ENCODE results near the gene LYRM9. TPM values are rescaled to one million over a fixed set of nuclear protein-coding genes. Genes with fewer than 3 reads are reported as not detected.
"Not testable (repeated sequence)": the region's sequence is repeated elsewhere in the genome, so short reads cannot be mapped to it uniquely, and the experiment has no call there.

The LYRM9 gene
- 26.5 TPM for polyA plus RNA-seq (ENCODE audit: insufficient read length)
- long read RNA-seq, donor 1, transcript LYRM9-201 (4 exons, 501 nt) = major isoform, 10 of 16 reads
- long read RNA-seq, donor 1, transcript LYRM9-207 (1 exons, 2,824 nt) = minor isoform, 5 of 16 reads
- long read RNA-seq, donor 1, partial matches to known transcripts = 0 of 16 reads
- long read RNA-seq, donor 1, other reads (novel, unspliced or antisense) = 0 of 16 reads
- long read RNA-seq, donor 2, partial matches to known transcripts = 8 of 14 reads
- long read RNA-seq, donor 2, other reads (novel, unspliced or antisense) = 0 of 14 reads
- long read RNA-seq, donor 3, transcript LYRM9-201 (4 exons, 501 nt) = major isoform, 5 of 5 reads
- long read RNA-seq, donor 3, partial matches to known transcripts = 0 of 5 reads
- long read RNA-seq, donor 3, other reads (novel, unspliced or antisense) = 0 of 5 reads
- long read RNA-seq, donor 4, partial matches to known transcripts = 0 of 1 reads
- long read RNA-seq, donor 4, other reads (novel, unspliced or antisense) = 0 of 1 reads
- long read RNA-seq, donor 5, transcript LYRM9-201 (4 exons, 501 nt) = major isoform, 7 of 14 reads
- long read RNA-seq, donor 5, partial matches to known transcripts = 5 of 14 reads
- long read RNA-seq, donor 5, other reads (novel, unspliced or antisense) = 0 of 14 reads
- long read RNA-seq, donor 6, transcript LYRM9-201 (4 exons, 501 nt) = major isoform, 7 of 11 reads
- long read RNA-seq, donor 6, partial matches to known transcripts = 0 of 11 reads
- long read RNA-seq, donor 6, other reads (novel, unspliced or antisense) = 0 of 11 reads
- long read RNA-seq, donor 7, transcript LYRM9-201 (4 exons, 501 nt) = major isoform, 10 of 20 reads
- long read RNA-seq, donor 7, partial matches to known transcripts = 6 of 20 reads
- long read RNA-seq, donor 7, other reads (novel, unspliced or antisense) = 0 of 20 reads
- long read RNA-seq, donor 8, partial matches to known transcripts = 11 of 13 reads
- long read RNA-seq, donor 8, other reads (novel, unspliced or antisense) = 0 of 13 reads

DNA sequence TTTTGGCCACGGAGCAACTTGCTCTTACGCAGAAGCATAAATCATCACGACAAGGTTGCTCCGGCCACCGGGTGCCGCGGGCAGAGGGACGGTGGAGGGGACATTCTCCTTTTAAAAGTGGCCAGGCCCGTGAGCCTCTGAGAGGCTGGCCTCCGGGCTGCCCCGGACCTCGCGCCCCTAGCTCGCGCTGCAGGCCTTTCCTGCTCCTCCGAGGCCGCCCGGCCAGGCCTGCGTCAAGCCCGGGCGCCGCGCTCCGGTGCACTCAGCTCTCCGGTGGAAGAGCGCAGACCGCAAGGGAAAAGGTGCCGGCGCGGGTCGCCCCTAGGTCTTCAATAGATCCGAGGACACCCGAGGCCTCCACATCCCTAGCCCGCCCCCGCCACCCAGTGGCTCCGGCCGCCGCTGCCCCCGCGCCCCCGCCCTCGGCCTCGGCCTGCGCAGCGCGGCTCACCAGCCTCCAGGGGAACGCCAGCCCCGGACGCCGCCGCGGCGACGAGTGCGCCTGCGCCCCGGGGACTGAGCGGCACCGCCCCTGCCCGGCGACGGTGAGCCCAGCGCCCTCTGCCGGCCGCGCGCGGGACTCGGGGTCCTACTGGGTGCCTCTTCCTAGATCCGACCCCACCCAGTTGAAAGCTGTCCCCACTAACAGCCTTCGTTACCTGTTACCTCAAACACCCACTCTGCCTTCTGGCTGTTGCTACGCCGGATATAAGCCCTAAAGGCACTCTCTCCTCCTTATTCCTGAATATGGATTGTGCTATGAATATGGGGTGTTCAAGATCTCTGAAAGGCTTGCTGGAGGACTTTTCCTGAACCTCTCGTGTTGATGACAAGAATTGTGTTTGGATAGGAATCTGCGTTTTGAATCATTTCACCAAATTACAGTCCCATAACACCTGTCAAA lies at the start of gene LYRM9:
Gene LYRM9, minus strand, starts transcription at position 500 of the 904 bp plus-strand sequence. CDS start 10,671 bp downstream, outside the sequence.
- DNase-seq = peak; percentile 83

DNA sequence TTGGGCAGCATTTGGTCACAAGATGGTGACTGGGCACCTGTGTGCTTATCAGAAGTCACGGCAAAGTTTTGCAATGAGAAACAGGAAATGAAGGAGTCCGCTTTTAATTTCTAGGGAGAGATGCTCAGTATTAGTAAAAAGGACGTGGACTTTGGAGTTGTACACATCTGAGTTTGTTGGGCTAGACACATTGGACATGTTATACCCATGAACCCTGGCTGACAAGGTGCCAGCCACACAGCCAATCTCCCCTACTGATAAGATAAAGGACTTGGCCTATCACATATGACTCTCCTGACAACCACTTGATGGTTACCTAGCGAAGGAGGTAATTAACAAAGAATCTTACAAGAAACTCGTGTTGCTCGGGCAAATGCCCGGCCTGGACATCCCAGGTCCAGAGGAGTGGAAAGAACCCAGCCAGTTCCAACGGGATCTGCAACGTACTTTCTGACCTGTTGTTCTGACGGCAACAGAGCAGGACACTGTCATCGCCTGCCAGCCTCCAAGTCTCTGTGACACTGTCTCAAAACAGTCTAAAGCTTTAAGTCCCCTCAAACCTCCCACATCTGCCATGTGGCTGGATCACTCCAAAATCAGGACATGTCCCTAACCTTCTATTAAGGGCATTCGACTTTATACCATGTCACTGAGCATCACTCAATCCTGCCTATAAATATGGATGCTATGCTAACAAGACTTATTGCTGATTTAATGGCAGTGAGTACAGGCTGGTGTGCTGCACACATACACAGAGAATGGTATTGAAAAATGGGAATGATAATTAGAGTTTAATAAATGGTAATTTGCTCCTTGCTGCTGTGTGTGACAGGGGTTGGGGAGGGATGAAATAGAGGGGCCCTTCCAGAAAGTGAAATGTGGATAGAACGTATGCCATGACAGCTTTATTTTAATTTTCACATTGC lies 47.6 kb upstream of the LYRM9 start:
- no peak for DNase-seq

DNA sequence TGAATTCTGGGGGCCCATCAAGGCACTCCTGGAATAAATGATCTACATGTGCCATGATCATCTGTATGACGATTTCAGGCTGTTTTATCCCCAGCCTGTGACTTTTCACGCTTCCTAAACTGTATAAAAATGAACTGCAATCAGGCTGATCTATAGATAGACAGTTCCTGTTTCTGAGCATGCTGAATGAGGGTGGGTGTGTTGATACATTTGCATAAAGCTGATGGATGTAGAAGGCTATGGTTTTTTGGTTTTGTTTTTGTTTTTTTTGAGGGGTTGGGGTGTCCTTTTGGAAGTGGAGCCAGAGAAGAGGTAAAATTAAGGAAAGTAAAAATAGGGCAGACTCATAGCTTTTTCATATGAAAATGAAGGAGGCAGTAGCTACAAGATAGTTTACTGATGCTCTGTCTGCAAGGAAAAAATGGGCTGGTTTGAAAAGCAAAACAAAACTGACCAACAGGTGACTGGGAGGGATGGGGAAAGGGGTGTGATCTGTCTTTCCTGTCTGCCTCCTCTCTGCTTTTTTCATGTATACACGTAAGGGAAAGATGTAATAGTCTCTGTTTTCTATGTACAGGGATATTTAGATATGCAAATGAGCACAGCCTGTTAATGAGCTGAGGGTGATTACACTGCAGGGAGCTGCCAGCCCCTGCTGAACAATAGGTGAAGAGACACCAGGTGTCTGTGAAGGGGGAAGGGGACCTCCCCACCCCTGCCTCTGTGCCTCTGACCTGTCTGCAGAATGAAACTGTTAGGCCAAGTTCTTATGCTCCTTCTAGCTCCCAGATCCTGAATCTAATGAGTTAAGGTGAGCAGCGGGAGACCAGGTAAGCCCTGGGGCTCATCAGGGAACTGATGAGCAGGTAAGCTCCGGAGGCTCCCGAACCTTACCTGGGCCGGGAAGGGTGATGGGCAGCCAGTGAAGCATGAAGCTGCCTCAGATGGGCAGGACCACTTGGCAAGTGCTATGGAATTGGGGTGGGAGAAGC lies 46.6 kb upstream of the LYRM9 start:
- DNase-seq = no peak

DNA sequence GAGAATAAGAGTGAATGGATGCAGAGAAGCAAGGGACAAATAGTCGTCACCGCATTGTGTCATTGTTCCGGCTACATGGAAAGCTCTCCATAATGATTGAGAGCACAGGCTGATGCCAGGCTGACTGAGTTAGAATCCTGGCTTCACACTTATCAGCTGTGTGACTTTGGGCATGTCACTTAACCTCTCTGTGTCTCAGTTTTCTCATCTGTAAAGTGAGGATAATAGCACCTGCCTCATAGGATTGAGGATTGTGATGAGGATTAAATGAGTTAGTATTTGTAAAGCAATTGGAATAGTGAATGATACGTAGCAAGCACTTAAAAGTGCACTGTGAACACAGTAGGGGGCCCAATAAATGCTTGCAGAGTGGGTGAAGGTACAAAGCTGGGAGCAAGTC lies 45.7 kb upstream of the LYRM9 start:
- no peak for DNase-seq

DNA sequence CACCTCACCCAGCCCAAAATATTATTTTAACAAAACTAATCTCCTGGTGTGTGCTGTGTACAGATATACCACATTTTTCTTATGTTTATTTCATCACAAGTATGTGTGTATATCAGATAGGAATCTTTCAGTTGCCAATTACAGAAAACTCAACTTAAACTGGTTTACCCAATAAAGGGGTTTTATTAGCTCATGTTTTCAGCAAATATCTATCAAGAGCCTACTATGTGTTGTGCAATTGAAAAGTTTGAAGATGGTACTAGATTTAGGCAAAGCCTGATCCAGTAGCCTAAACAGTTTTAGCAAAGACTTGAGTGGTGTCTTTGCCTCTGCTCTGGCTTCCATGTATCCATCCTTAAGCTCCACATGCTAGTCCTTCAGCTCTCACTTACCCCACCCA lies 45.1 kb upstream of the LYRM9 start:
- DNase-seq = no peak

DNA sequence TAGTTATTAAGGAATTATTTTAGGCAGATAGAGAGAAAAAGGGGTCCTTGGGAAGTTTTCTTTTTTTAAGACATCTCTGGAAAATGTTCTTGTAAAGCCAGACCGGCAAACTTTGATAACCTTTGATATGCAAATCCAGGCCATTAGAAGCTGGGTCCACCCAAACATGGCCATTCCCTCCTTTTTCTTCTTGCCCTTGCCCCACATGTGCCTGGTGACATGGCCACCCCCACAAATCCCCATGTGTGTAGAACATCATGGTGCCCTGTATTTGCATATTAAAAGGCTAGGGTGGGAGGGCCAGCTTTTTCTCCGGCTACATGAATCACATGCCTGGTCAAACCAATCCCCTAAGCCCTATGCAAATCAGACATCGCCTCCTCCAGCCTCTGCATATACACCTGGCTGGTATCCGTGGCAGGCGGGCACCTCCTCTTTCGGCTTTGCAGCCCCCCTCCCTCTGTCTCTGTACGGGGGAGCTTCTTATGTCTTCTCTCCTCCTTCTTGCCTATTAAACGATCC lies 43.9 kb upstream of the LYRM9 start:
- no peak for DNase-seq

DNA sequence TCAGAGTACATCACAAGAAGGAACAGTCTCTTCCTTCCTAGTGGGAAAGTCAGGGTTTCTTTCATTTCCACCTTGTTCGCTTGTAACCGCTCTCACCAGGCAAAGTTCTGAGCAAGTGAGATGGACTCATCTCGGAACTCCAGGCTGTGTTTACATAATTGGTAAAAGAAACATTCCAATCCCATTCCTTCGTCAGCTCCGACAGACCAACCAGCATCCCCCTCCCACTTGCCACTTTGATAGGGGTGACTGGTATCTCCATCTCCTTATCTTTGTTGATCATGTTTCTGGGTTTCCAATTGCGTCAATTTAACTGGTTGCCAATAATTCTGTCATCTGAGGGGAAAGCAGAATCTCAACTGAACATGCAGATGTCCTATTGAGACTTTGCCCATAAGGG lies 36.8 kb upstream of the LYRM9 start:
- no peak for DNase-seq

DNA sequence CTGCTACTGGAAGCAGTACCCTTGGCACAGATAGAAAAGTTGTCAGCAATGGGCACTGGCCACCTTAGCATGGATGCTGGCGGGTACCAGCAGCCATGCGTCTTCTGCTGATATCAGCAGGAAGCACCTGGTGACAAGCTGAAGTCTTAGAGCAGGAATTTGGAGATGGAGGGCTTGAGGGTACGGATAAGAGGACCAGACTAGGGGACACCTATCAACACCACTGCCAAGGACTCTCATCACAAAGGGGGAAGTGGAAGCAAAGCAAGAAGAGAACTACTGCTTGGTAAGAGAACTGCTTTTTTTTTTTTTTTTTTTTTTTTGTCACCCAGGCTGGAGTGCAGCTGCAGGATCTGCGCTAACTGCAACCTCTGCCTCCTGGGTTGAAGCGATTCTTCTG lies 35.4 kb upstream of the LYRM9 start:
- no peak for DNase-seq

DNA sequence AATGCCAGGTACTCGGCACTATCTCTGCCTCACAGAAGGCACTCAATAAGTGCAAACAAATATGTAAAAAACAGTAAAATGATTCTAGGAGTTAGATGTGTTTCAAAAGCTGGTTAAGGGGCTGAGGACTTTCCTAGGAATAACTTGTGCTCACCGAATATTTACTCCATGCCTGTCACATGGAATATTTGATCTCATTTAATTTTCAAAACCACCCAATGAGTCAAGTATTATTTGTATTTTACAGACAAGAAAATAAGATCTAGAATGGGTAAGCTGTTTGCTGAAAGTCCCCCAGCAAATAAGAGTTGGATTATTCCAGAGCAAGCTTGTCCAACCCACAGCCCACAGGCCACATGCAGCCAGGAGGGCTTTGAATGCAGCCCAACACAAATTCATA lies 34.6 kb upstream of the LYRM9 start:
- DNase-seq = no peak

DNA sequence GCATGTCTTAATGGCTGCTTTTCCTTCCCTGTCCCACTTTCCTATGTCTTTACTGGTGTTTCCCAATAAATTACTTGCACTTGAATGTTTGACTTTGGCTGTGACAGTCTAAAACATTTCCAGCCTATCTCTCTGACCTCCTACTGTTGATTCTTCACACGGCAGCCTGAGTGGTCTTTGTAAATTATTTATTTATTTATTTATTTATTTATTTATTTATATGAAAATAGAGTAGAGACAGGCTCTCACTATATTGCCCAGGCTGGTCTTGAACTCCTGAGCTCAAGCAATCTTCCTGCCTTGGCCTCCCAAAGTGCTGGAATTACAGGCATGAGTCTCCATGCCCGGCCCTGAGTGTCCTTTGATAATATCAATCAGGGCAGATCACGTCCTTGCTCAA lies 28.4 kb upstream of the LYRM9 start:
- DNase-seq = no peak

DNA sequence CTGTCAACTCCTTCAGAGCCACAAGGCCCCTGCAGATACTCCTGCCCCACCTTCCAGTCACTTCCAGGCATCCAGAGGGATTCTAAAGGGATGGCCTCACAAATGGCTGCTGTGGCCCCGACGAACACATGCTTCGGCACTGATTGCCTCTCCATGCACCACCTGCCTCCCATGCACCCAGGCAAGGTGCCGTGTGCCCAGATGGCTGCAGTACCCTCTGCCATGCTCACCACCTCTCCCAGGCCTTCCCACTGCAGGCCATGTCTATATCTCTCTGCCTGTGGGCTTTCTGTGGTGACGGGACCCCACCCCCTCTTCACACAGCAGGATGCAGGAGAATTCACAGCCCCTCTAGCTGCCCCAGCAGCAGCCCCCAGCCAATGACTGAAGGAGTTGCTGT lies 27.9 kb upstream of the LYRM9 start:
- no peak for DNase-seq

DNA sequence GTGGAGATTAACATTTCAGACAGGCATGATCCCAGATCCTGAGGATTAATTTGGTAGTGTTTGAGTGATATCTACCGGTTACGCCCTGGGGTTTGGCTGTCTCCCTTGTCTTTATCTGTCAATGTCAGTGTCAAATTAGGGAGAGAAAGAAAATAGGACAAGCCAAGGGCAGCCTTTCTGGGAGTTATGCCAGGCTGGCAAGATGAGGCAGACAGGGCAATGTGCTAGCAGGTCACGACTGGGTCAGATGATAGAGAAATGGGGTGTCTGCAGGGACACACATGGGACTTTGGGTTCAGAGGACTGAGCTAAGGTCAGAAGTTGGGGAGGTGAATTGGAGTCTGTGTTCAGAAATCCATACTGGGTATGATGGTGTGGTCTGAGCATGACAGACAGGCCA lies 27.4 kb upstream of the LYRM9 start:
- no peak for DNase-seq

DNA sequence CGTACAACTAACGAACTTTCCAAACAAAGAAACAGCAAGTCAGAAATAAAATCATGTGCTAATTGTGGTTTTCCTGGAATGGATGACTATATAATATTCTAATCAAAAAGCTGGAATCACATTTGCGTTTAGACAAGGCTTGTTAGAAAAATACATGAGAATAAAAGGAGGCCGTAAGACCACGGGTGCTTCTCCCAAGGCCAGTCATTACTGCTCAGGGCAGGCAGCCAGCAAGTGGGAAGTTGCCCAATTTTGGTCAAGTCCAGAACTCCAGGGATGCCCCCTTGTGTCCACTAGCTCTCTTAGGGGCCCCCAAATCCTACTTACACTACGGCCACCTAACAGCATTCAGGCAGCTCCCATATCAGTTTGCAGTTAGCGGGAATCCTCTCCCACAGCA lies 25.9 kb upstream of the LYRM9 start:
- DNase-seq = no peak

DNA sequence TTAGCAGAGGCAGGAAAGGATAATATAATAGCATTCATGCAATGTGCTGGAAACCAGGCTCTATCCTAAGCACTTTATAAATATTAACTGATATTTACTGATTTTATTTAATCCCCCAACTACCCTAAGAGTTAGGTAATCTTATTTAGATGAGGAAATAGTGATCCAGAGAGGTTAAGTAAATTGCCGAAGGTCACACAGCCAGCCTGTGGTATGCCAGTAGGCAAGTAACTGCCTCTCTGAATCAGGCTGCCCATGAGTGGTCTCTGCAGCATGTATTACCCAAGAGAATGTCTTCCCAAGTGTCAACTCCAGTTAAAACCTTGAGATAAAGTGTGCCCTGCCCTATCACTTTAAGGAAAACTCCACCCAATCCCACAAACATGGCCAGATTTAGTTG lies 25.3 kb upstream of the LYRM9 start:
- DNase-seq = no peak

DNA sequence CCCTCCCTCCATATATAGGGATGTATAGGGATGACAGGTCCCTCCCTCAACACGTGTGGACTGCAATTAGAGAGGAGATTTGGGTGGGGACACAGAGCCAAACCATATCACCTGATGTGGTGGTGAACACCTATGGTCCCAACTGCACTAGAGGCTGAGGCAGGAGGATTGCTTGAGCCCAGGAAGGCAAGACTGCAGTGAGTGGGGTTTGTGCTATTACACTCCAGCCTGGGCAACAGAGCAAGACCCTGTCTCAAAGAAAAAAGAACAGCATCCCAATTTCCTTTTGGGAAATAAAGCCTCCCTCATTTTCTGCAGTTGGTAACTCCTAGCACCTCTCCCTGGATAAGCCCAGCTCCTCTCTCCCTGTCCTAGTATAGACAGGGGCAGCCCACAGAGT lies 23.8 kb upstream of the LYRM9 start:
- no peak for DNase-seq

DNA sequence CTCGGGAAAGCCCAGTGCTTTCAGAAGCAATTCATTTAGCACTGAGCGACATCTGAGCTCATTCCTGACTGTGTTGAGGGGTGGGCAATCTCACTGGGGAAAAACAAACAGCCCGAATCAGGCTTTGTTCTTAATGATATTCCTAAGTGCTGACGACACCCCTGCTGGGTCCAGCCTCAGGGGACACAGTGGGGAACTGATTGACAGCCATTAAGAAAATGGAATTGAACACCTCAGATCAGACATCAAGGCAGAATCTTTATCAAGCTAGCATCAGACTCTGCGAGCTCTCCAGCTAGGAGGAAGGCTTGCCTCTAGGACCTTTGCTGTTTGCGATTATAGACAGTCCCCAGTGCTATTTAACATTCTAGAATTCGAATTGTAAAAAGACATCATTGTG lies 22.5 kb upstream of the LYRM9 start:
- no peak for DNase-seq

DNA sequence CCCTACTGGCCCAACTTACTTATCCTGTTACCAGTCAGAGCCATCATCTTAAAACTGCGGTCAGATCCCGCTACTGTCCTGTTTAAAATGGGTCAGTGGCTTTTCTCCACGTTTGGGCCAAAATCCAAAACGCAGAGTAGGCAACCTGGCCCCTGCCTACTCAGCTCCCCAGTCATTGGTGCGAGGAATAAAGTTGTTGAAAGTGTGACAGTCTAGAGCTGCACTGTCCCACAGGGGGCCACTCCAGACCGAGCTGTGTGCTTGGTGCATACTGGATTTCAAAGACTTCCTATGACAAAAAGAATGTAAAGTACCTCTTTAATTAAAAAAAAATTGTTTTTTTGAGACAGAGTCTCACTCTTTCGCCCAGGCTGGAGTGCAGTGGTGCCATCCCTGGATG lies 21.2 kb upstream of the LYRM9 start:
- DNase-seq = no peak

DNA sequence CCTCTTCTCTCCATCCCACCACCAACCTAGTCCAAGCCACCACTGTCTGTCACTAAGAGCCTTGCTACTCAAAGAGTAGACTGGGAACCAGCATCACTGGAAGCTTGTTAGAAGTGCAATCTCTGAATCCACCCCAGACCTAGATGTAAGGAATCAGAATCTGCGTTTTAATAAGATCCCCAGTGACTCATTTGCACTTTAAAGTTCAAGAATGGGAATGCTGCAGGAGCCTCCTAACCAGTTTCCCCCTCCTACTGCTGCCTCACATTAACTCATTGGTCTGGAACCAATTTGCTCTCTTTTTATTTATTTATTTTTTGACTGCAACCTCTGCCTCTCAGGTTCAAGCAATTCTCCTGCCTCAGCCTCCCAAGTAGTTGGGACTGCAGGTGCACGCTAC lies 19.8 kb upstream of the LYRM9 start:
- no peak for DNase-seq

DNA sequence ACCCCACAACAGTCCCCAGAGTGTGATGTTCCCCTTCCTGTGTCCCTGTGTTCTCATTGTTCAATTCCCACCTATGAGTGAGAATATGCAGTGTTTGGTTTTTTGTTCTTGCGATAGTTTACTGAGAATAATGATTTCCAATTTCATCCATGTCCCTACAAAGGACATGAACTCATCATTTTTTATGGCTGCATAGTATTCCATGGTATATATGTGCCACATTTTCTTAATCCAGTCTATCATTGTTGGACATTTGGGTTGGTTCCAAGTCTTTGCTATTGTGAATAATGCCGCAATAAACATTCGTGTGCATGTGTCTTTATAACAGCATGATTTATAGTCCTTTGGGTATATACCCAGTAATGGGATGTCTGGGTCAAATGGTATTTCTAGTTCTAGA lies 19.1 kb upstream of the LYRM9 start:
- DNase-seq = not testable (repeated sequence)

Data from left kidney (tissue), 8 donors.